GM19372 (cell line): ENCODE results near the gene TBRG1.

Source experiments
- ATAC-seq: cut with Tn5 transposase; IDR thresholded peaks from one replicate; pipeline ENCODE4 v1.9.1; 2021; ENCODE audit warnings: mild to moderate bottlenecking, low read depth, moderate library complexity; ENCODE audit not compliant: unreplicated experiment

Gene TBRG1

GRCh38 chr11:124612567-124613246 lies 10.0 kb upstream of the TBRG1 start:
- ATAC-seq: no peak

- no peak for ATAC-seq
Measured at GRCh38 chr11:124618863-124619262, 3.8 kb upstream of the TBRG1 start.

GRCh38 chr11:124623861-124624525 lies 1.3 kb downstream of the TBRG1 start:
- ATAC-seq: no peak

DNA sequence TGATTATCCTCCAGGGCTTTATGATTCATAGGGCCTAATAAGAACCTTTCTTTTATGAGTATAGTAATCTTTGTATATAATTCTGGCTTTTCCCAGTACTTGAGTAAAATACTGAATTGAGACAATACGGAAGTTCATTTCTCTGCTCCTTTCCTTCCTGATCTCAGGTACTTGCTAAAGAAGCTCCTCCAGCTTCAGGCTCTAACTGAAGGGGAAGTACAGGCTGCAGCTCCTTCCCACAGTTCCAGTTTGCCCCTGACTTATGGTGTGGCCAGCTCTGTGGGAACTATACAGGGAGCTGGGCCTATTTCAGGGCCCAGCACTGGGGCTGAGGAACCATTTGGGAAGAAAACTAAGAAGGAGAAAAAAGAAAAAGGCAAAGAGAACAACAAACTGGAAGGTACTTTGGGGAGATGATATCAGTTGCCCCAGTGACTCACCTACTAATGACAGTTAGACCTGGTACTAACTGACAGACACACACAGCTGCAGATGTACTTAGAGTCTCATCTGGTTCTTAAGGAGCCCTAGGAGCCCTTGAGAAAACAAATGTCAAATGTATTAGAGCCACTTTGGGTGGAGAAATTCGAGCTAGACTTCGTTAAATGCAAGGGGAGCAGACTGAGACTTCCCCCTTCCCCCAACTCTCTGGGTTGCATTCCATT lies 3.0 kb downstream of the TBRG1 start:
- ATAC-seq: no peak

- no peak for ATAC-seq
Measured at GRCh38 chr11:124627546-124627945, 4.9 kb downstream of the TBRG1 start.

DNA sequence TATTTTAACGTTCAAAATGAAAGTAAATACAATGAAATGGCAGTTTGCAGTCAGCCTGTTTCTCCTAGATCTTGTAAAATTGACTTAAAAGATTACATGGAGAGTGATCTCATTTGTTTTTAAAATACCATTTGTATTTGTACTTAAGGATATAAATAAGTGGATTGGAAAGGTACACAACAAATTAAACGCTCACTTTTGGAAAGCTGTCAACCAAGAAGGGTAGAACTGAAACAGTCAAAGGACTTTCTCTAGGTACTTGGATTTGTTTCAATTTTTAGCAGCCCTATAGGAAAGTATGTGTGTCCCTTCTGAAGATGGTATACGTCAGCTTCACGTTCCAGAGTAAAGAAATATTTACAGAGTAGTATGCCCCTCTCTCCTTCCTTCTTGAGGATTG lies 7.3 kb downstream of the TBRG1 start:
- ATAC-seq: no peak

- ATAC-seq: no peak
Measured at GRCh38 chr11:124633355-124633754, 10.7 kb downstream of the TBRG1 start.

- ATAC-seq: no peak
Measured at GRCh38 chr11:124635932-124636331, 13.3 kb downstream of the TBRG1 start.

DNA sequence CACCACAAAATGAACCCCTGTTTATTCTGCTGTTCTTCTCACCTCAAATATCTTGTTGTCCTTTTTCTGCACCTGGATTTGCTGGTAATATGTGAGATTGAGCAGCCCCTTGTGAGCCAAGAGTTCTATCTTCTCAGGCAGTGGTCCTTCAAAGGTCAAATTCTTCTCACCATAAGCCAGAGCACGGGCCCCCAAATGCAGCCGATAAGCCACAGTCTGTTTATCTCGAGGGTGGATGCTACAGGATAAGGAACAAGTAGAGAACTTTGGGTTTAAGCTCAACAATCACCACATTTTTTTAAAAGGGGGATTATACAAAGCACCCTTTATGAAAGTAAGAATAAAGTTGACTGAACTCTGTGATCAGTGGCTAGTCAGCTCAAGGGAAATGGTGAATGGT lies 15.8 kb downstream of the TBRG1 start:
- no peak for ATAC-seq

DNA sequence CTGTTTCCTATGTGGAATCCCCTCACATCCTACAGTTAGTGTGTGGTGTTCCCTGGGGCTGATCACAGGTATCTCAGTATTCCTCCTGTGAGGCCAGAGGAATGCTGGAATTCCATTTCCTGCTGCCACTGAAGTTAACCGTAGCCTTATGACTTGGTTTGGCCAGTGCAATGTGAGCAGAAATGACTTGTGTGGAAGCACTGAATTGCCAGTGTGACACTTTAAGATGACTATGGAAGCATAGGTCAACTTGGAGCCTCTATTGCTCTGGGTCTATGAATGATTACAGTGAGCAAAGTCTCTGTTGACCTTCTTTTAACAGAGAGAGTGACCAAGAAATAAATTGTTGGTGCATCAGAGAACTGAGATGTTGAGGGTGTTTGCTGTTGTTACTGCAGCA lies 16.5 kb downstream of the TBRG1 start:
- no peak for ATAC-seq

GRCh38 chr11:124640666-124641065 lies 18.0 kb downstream of the TBRG1 start:
- ATAC-seq: no peak

GRCh38 chr11:124642628-124643027 lies 20.0 kb downstream of the TBRG1 start:
- no peak for ATAC-seq

DNA sequence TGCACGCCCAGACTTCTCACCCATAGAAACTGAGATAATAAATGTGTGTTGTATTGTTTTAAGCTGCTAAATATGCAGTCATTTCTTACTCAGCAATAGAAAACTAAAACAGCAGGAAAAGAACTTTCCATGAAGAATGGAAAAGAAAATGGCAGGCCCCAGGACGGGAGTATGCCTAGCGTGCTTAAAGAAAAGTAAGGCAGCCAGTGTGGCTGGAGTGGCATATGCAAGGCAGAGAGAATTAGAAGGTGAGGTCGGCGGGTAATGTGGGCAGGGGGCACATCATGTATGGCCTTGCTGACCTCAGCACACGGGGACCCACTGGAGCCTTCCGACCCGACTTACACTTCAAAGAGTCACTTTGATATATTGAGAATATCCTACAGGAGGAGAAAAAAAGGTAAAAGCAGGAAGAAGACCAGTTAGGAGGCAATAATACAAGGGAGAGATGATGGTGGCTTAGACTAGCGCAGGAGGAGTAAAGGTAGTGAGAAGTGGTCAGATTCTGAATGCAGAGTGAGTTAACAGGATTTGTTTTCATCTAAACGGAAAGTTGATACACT lies 20.5 kb downstream of the TBRG1 start:
- no peak for ATAC-seq

GRCh38 chr11:124643605-124644425 lies 21.2 kb downstream of the TBRG1 start:
- ATAC-seq: no peak

DNA sequence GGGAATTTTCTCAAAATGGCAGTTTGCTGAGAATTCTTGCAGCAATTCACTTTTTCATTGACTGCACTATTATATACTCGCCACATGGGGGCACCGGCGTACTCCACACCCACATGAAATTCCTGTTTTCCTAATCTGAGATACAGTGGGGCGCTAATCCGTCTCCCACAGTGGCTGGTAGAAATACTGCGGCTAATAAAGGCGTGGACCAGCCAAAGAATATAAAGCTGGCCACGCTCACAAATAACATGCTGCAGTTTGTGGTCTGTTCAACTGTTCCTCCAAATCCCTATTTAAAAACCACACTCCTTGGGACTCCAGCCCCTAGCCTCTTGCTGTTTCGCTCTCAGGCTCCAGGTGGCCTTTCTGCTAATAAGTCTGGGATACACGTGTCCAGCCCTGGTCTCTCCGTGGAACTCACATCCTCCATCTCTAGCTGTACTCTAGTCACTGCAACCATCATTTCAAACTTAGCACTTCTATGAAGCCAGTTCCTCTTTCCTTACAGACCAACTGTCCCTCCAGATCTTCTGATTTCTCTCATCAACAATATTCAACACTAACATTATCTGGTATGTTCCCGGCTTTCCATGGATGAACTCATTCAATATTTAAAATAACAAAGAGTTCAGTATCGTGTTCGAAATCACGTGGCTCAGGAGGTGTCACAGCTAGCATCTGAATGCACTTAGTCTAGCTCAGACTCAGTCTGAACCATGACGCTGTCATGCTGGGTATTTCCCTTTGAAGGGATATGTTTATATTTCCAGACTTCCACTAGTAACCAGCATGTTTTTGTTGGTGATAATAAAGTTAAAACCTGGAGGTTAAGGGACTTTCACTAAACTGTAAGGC lies 22.0 kb downstream of the TBRG1 start:
- peak; percentile 63 for ATAC-seq

DNA sequence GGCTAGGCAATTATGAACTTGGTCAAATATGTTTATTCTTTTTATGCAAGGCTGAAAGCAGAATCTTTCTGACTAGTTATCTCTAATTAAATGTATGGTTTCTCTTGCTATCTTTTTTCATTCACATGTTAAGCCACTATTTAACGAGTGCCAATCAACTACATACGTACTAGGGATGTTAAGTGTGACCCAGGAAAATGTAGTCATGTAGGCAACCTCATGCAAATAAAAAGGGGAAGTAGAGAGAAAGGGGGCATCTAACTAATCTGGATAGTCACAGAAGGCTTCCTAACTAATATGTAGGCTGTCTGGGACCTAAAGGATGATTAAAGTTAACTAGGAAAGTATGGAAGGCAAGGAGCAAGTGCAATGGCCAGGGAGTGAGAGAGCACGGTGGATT lies 23.5 kb downstream of the TBRG1 start:
- ATAC-seq: no peak

DNA sequence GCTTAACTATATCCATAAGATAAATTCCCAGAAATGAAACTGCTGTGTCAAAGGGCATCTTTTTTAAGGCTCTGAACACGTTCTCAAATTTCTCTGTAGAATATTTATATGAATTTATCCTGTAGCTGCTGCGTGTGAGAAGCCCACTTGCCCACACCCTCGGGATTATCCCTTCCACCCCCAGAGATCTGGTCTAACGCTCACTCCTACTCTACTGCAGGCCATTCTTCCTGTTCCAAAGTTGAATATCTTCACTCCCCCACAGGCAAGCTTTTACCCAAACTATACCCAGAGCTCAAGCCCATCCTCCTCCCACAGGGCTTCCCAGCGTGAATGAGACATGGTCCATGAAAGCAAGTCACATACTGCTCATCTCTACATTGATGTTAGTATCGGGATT lies 25.9 kb downstream of the TBRG1 start:
- ATAC-seq: no peak

GRCh38 chr11:124656774-124657630 lies 34.3 kb downstream of the TBRG1 start:
- no peak for ATAC-seq

DNA sequence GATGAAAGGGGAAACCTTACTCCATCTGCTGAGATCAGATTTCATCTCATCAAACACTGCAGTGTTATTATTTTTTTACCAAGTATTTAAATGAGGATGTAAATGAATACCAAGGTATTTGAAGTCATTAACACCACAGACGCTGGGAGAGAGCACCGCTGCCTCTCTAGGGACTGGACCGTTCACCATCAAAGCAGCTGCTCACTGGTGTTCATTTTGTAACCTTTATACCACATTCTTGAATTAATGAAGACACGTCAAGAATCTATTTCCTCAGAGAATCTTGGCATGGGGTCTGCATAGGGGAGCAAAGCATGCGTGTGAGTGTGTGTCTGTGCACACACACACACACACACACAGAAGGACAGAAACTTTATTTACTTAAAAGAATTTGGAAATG lies 35.2 kb downstream of the TBRG1 start:
- ATAC-seq: no peak
